Liver (tissue), 9 donors: Measurements from ENCODE around the gene TRIM52. TPM values are rescaled to one million over a fixed set of nuclear protein-coding genes. Genes with fewer than 3 reads are reported as not detected.

ENCODE experiments used
- DNase-seq: peaks from one replicate; pipeline ENCODE4 v3.0.0-alpha.2; 2017; ENCODE audit warnings: low spot score
- H3K27ac ChIP-seq, 2 donors: one replicate each; pipeline ENCODE4 v1.7.0; 2013; ENCODE audit warnings: inconsistent platforms in 2 of 2, low read length in 2 of 2, control low read depth in 1 of 2, low read depth in 1 of 2, mild to moderate bottlenecking in 1 of 2
- H3K27me3 ChIP-seq, 4 donors: one replicate each; pipeline versions ENCODE4 v1.6.1 to v1.7.0; 2013; ENCODE audit warnings: low read length in 3 of 4, inconsistent platforms in 1 of 4, mild to moderate bottlenecking in 1 of 4, moderate library complexity in 1 of 4; ENCODE audit not compliant: control insufficient read depth in 4 of 4, insufficient read depth in 4 of 4
- H3K36me3 ChIP-seq, 4 donors: one replicate each; pipeline versions ENCODE4 v1.6.1 to v1.7.0; 2013; ENCODE audit warnings: low read length in 3 of 4, mild to moderate bottlenecking in 3 of 4, low read depth in 1 of 4, moderate library complexity in 1 of 4; ENCODE audit not compliant: control insufficient read depth in 4 of 4, insufficient read depth in 3 of 4
- H3K4me1 ChIP-seq, 4 donors: one replicate each; pipeline versions ENCODE4 v1.6.1 to v1.7.0; 2013; ENCODE audit warnings: low read length in 3 of 4, mild to moderate bottlenecking in 3 of 4, moderate library complexity in 1 of 4; ENCODE audit not compliant: control insufficient read depth in 4 of 4, insufficient read depth in 4 of 4
- H3K4me3 ChIP-seq, 3 donors: one replicate each; pipeline versions ENCODE4 v1.6.1 to v1.7.0; 2013; ENCODE audit warnings: low read length in 3 of 3, control low read depth in 1 of 3, low read depth in 1 of 3, mild to moderate bottlenecking in 1 of 3
- H3K9ac ChIP-seq, 2 donors: one replicate each; pipeline ENCODE4 v1.7.0; 2013; ENCODE audit warnings: low read length in 2 of 2, mild to moderate bottlenecking in 2 of 2, moderate library complexity in 2 of 2, control low read depth in 1 of 2, low read depth in 1 of 2
- H3K9me3 ChIP-seq, 4 donors: one replicate each; pipeline versions ENCODE4 v1.6.1 to v1.7.0; 2013; ENCODE audit warnings: low read length in 3 of 4; ENCODE audit not compliant: control insufficient read depth in 4 of 4
- ATF3 ChIP-seq: IDR thresholded peaks from 2 replicates; pipeline ENCODE4 v1.6.1; 2016; ENCODE audit warnings: antibody characterized with exemption
- CTCF ChIP-seq: fragments of 150-350 bp; IDR thresholded peaks from 2 replicates; pipeline ENCODE4 v1.5.1; 2017; ENCODE audit warnings: improper control_type of control experiment, low read depth, low read length; ENCODE audit not compliant: missing input control
- EGR1 ChIP-seq, 2 donors: IDR thresholded peaks; 2 replicates each; pipeline ENCODE4 v1.6.1; 2016 to 2018; ENCODE audit warnings: antibody characterized with exemption in 2 of 2, low read depth in 2 of 2
- FOXA1 ChIP-seq: IDR thresholded peaks from 2 replicates; pipeline ENCODE4 v1.6.1; 2016; ENCODE audit warnings: antibody characterized with exemption
- FOXA2 ChIP-seq: IDR thresholded peaks from 2 replicates; pipeline ENCODE4 v1.6.1; 2016; ENCODE audit warnings: antibody characterized with exemption
- GABPA ChIP-seq, 2 donors: IDR thresholded peaks in 1 of 2; conservative IDR thresholded peaks in 1 of 2; 2 replicates each; pipeline ENCODE4 v1.6.1; 2016; ENCODE audit warnings: antibody characterized with exemption in 2 of 2, mild to moderate bottlenecking in 1 of 2, moderate library complexity in 1 of 2
- HNF4A ChIP-seq, 2 donors: conservative IDR thresholded peaks; 2 replicates each; pipeline ENCODE4 v1.6.1; 2016; ENCODE audit warnings: antibody characterized with exemption in 2 of 2, mild to moderate bottlenecking in 2 of 2
- HNF4G ChIP-seq: IDR thresholded peaks from 2 replicates; pipeline ENCODE4 v1.6.1; 2016; ENCODE audit warnings: antibody characterized with exemption
- JUND ChIP-seq, 2 donors: IDR thresholded peaks; 2 replicates each; pipeline ENCODE4 v1.6.1; 2016; ENCODE audit warnings: antibody characterized with exemption in 2 of 2
- MAX ChIP-seq: IDR thresholded peaks from 2 replicates; pipeline ENCODE4 v1.6.1; 2016; ENCODE audit warnings: antibody characterized with exemption
- NR2F2 ChIP-seq: IDR thresholded peaks from 2 replicates; pipeline ENCODE4 v1.6.1; 2016; ENCODE audit warnings: antibody characterized with exemption
- RAD21 ChIP-seq, 2 donors: IDR thresholded peaks; 2 replicates each; pipeline ENCODE4 v1.6.1; 2016; ENCODE audit warnings: antibody characterized with exemption in 2 of 2, mild to moderate bottlenecking in 2 of 2
- REST ChIP-seq: IDR thresholded peaks from 2 replicates; pipeline ENCODE4 v1.6.1; 2016; ENCODE audit warnings: antibody characterized with exemption, mild to moderate bottlenecking
- RXRA ChIP-seq, 2 donors: IDR thresholded peaks; 2 replicates each; pipeline ENCODE4 v1.6.1; 2017 to 2018; ENCODE audit warnings: antibody characterized with exemption in 2 of 2, mild to moderate bottlenecking in 1 of 2
- SP1 ChIP-seq: IDR thresholded peaks from 2 replicates; pipeline ENCODE4 v1.6.1; 2018; ENCODE audit warnings: antibody characterized with exemption, mild to moderate bottlenecking
- TAF1 ChIP-seq: conservative IDR thresholded peaks from 2 replicates; pipeline ENCODE4 v1.6.1; 2016; ENCODE audit warnings: antibody characterized with exemption, mild to moderate bottlenecking
- YY1 ChIP-seq: IDR thresholded peaks from 2 replicates; pipeline ENCODE4 v1.6.1; 2016; ENCODE audit warnings: antibody characterized with exemption, mild to moderate bottlenecking
- ZBTB33 ChIP-seq: IDR thresholded peaks from 2 replicates; pipeline ENCODE4 v1.6.1; 2016; ENCODE audit warnings: antibody characterized with exemption
- WGBS: extraction: QIAGEN DNeasy Blood & Tissue Kit; methylation state at CpG from one replicate; pipeline ENCODE4 v1.1.7; 2013; 5-methylcytosine and 5-hydroxymethylcytosine counted together
- polyA plus RNA-seq, 2 donors: library from polyadenylated mRNA; stranded (reverse) in 1 of 2; unstranded in 1 of 2; fragments of 200-250 nt in 1 of 2; fragments of >200 nt in 1 of 2; fragmentation: Nextera tagmentation in 1 of 2; extraction: Ambion mirVana in 1 of 2; gene quantifications; one replicate each; pipeline versions ENCODE4 v1.2.1 to v1.2.3, GENCODE V29; 2013 to 2015
- total RNA-seq, 2 donors: library from RNA; depleted of rRNA; stranded (reverse); fragments of >200 nt; gene quantifications; one replicate each; pipeline ENCODE4 v1.2.3, GENCODE V29; 2014
- donor health status: healthy.
- donor health status: healthy.
- donor health status: healthy.
- donor health status: healthy.
- donor health status: healthy.

The TRIM52 gene
- total and polyA plus RNA-seq, 4 donors: 2.8 to 11.4 (median 6.3) TPM

GRCh38 chr5:181246276-181247049 is 14.5 kb downstream of the TRIM52 start:
- H3K4me1 ChIP-seq: peaks cover 16 to 58% (median 47%) of the 10 kb centered on the region in 4 donors
- DNase-seq: peak; percentile 90
- H3K27ac ChIP-seq: peak overlapping the region; percentile 76 to 96
- peak overlapping the region; percentile 64 to 87 for H3K9ac ChIP-seq
- peaks cover 3 to 10% (median 7%) of the 10 kb centered on the region in 4 donors for H3K36me3 ChIP-seq
- peak overlapping the region; percentile 76 to 94 (median 86) for H3K4me3 ChIP-seq
- TF ChIP-seq RAD21 (IDR thresholded peaks at IDR 0.05) (peak in 1 of 2 donors; percentile 4), MAX (peak; percentile 45), EGR1 (IDR thresholded peaks at IDR 0.05; ENCODE audit: low read depth in 2 of 2) (peak; percentile 89 to 90), HNF4A (conservative IDR thresholded peaks at IDR 0.05) (peak in 1 of 2 donors; percentile 13), YY1 (peak; percentile 74), FOXA1 (no peak), SP1 (peak; percentile 59), JUND (IDR thresholded peaks at IDR 0.05) (no peak), NR2F2 (no peak), ZBTB33 (peak; percentile 98), RXRA (IDR thresholded peaks at IDR 0.05) (peak in 1 of 2 donors; percentile 40), FOXA2 (no peak), HNF4G (no peak), TAF1 (no peak), CTCF (no peak), REST (no peak), GABPA (IDR thresholded peaks at IDR 0.05 in 1 of 2, conservative IDR thresholded peaks at IDR 0.05 in 1 of 2) (peak; percentile 64 to 90), ATF3 (no peak)
- no peaks in the 10 kb centered on the region for H3K9me3 ChIP-seq
- H3K27me3 ChIP-seq: no peaks in the 10 kb centered on the region
- under 1% methylated on average over 55 of the region's 55 CpGs for WGBS
